Activated naive CD8-positive, alpha-beta T cell treated with anti-CD3 and anti-CD28 coated beads, Interleukin-2, amount 50 U/mL, for 16 hours (primary cell): ENCODE results near the gene APOA5.
"Not testable (repeated sequence)": the region's sequence is repeated elsewhere in the genome, so short reads cannot be mapped to it uniquely, and the experiment has no call there.

ENCODE experiments used
- DNase-seq: peaks from one replicate; pipeline ENCODE4 v3.0.0-alpha.2; 2020; ENCODE audit warnings: low read depth, low spot score

Gene APOA5

DNA sequence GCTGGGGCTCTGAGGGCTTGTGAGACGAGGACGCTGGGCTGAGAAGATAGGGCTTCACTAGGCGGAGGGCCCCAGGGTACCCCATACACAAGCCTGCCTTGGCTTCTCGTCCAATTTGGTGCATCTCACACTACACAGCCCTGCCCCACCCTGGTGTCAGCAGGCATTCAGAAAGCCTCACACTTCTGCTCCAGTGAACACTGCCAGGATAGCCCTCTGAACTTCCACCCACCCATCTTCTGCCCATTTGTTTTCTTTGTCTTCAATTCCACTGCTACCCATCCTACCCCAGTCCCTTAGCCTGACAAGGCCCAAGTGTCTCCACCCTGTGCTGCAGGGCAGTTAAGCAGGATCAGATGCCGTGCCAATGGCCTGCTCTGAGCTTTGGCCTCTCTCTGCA is 17.0 kb downstream of the APOA5 start:
- DNase-seq: no peak

DNA sequence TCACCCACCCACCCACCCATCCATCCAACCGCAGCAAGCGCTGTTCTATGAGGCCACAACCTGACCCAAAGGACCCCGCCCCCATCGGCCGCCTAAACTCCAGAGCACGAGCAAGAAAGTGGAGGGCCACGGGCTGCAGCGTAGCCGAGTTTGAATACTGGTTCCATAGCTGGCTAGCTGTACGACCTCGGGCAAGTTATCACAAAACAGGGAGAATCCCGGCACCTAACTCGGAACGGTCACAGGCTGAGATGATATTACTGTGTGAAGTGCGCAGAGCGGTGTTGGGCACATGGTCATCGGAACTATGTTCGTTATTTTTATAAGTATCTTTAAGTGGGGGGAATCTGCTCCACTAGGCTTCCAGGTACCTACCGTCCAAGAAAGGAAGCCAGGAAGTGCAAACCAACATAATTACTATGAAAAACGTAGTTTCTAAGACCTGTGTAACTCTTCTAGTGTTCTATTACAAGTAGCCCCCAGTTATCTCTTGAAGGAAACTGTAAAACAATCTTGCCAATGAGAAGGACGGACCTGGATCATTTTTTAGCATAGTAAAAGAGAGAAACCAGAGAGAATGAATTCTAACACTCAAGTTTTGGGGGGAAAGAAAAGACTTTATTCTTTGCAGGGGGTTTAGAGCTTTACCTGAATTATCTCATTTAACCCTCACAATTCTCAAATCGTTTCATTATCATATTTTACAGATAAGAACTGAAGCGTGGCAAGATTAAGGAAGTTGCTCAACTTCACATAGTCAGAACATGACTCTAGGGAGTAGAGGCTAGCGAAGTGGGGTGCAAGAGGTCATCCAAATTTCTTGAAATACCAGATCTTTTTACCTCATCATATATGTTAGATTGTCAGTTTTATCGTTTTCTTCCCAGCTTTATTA is 18.2 kb downstream of the APOA5 start:
- no peak for DNase-seq

DNA sequence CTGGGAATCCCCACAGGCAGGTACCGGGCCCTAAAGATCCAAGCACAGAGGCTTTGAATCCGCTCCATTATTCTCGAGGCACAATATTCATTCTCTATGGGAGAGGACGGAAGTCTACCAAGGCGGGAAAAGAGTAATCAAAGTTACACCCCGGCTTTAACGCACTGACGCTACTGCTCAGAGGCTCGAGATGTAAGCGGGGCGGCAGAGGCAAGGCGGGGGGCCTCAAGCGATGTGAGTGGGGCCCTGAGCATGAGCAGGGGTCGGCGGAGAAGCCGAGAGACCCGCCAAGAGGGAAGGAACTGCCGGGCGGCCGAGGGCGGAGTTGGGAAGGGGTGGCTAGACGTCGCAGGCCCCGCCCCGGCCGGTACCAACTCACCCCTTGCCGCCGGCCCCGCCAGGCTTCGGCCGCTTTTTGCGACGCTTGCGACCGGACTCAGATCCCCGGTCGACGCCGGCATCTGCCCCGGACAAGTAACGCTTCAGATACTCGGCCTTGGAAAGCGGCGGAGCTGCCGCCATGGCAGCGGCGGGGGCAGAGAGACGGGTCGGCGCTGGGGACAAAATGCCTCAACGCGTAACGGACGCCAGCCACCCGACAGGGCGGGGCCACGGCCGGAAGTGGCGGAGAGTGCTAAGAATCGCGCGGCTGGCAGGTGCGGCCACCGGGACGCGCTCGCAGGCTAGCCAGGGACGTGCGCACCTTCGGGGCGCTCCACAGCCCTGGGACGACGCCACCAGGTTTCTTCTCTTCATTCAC is 19.1 kb downstream of the APOA5 start, which contains the start of gene BUD13:
Gene BUD13, minus strand, starts transcription at position 545 of the 760 bp plus-strand sequence. Its CDS starts 23 bp downstream, at position 522.
- DNase-seq: peak; percentile 90

DNA sequence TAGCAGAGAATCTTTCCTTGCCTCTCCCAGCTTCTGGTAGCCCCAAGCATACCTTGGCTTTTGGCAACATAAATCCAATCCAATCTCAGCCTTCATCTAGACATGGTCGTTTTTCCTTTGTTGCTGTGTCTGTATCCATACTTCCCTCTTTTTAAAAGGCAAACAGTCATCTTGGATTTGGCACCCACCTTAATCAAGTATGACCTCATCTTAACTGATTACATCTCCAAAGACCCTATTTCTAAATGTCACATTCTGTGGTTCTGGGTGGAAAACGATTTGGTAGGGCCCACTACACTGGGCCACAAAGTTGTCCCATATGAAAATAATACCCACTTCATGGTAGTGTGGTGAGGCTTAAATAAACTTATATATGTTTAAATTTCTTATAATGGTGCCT is 19.7 kb downstream of the APOA5 start:
- no peak for DNase-seq

DNA sequence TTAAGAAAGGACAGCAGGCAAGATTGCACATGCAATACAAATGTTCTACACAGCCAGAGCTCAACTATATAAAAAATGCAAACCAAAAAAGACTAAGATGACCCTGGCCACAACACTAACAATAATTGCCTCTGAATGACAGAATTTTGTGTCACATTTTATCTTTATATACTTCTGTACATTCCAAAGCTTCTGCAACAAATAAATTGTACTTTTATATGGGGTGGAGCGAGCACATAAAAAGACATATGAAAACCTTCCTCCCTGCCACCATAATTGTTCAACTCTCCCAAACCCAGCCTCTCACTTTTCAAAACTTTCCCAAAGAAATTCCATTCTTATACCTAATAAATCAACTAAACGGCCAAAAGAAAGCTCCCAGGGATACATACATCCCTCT is 29.5 kb downstream of the APOA5 start:
- DNase-seq: no peak

DNA sequence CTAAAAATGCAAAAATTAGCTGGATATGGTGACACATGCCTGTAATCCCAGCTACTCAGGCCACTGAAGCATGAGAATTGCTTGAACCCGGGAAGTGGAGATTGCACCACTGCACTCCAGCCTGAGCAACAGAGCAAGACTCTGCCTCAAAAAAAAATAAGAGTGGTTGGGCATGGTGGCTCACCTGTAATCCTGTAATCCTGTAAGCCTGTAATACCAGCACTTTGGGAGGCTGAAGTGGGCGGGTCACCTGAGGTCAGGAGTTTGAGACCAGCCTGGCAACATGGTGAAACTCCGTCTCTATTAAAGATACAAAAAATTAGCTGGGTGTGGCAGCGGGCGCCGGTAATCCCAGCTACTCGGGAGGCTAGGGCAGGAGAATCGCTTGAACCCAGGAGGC is 35.6 kb downstream of the APOA5 start:
- not testable (repeated sequence) for DNase-seq

DNA sequence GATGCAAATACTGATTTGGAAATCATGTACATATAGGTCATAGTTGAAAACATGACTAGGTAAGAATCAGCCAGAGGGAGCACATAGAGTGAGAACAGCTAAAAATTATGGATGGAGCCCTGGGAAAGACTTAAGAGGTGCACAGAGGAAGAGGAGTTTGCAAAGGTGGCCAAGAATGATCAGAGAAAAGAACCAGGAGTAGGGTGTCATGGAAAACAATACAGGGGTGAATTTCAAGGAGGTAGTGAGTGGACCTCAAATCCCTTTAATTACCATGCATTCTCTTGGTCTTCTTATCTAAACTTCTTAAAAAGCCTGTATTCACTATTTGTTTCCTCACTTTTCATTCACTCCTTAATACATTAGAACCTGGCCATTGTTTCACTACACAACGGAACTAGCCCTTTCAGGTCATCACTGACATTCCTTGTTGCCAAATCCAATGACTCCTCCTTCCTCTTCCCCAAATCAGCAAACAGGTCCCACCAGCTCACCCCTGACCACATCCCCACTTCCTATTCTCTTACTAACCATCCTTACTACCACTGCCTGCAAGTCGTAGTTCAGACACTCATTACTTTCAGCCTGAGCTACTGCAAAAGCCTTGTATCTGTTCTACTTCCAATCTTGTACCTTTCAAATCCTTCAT is 41.5 kb downstream of the APOA5 start:
- DNase-seq: no peak

DNA sequence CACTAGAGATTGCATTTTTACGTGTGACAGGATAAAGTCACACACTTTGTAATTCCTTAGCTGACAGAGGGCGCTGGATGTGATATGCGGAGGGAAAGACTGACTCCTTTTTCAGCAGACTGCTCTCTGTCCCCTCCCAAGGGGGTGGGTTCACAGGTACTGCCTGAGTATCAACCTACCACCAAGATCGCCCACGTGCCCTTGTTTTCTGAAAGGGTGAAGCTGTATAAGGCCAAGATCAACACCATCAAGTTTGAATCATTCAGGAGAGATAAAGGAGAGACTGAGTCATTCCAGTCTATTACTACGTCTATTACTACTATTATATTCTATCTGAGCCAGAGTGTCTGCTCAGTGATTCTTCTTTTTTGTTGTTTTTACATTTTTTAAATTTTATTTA is 49.6 kb downstream of the APOA5 start:
- no peak for DNase-seq

DNA sequence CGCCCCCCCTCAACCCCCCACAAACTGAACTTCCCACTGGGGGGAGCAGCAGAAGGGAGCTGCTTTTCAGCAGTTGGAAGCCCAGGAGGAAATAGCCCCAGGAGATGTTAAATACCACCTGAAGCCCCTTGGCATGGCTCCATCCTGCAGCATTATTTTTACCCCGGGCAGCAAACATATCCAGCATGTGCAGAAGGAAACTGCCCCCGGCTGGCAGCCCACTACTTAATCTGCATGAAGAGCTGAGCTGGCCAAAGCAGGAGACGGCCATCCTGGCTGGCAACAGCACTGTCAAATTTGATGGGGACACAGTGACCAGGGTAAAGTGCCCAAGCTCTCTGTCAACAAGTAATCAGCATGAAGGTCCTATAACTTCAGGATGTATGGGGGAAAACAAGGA is 50.9 kb downstream of the APOA5 start:
- DNase-seq: no peak
